ENCODE results near the gene RPL6.
"Not testable (repeated sequence)": the region's sequence is repeated elsewhere in the genome, so short reads cannot be mapped to it uniquely, and the experiment has no call there.

The RPL6 gene

DNA sequence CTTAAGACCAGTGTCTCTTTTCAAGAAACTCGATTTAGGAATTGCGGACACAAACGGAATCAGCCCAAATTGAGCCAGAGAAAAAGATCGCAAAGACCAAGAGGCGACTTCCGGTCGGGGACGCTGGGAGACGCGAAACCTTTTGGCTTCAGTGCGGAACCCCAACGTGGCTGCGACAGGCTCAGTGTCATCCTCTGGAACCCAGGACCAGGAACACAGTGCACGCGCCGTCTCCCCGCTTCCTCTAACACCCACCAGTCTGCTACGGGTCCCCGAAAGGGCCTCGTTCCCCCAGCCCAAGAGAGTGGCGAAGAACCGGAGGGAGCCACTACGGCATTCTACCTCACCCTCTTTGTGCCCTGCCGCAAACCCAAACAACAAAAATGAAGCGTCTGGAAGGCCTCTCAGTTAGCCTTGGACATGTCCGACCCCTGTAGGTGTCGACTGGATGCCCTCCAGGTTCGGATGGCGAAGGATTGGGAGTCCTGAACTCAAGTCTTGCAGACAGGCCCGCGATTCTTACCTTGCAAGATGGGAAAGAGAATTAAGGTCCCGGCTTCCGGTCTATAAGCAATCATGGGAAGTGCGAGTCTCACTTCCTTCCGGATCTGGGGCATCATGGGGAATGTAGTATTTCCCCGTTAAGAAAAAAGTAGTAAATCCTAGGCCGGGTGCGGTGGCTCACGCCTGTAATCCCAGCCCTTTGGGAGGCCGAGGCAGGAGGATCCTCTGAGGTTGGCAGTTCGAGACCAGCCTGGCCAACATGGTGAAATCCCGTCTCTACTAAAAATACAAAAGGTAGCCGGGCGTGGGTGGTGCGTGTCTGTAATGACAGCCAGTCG is at the start of gene RPL6:
RPL6 (minus strand) TSS at position 542 of the 842 bp plus-strand sequence. CDS start 949 bp downstream, outside the sequence.
- in situ Hi-C loops (cut with HindIII; ENCODE audit: low sequenced_read_pairs), result no loop called here

DNA sequence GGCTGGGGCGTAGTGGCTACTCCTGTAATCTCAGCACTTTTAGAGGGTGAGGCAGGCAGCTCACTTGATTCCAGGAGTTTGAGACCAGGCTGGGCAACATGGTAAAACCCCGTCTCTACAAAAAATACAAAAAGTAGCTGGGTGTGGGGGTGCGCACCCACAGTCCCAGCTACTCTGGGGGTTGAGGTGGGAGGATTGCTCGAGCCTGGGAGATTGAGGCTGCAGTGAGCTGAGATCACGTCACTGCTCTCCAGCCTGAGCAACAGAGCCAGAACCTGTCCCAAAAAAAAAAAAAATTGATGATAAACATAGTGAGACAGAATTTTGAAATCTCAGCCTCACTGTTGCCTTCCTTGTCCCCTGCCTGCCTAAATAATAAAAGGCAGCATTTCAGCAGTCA is 49.3 kb upstream of the RPL6 start:
- in situ Hi-C loops (cut with HindIII; ENCODE audit: low sequenced_read_pairs), result no loop called here

GRCh38 chr12:112458330-112458729 is 48.9 kb upstream of the RPL6 start:
- in situ Hi-C loops (cut with HindIII; ENCODE audit: low sequenced_read_pairs), result no loop called here

DNA sequence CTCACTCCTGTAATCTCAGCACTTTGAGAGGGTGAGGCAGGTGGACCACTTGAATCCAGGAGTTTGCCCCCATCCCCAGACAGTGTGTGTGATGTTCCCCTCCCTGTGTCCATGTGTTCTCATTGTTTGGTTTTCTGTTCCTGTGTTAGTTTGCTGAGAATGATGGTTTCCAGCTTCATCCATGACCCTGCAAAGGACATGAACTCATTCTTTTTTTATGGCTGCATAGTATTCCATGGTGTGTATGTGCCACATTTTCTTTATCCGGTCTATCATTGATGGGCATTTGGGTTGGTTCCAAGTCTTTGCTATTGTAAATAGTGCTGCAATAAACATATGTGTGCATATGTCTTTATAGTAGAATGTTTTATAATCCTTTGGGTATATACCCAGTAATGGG is 47.7 kb upstream of the RPL6 start:
- in situ Hi-C loops (cut with HindIII; ENCODE audit: low sequenced_read_pairs), result not testable (repeated sequence)

DNA sequence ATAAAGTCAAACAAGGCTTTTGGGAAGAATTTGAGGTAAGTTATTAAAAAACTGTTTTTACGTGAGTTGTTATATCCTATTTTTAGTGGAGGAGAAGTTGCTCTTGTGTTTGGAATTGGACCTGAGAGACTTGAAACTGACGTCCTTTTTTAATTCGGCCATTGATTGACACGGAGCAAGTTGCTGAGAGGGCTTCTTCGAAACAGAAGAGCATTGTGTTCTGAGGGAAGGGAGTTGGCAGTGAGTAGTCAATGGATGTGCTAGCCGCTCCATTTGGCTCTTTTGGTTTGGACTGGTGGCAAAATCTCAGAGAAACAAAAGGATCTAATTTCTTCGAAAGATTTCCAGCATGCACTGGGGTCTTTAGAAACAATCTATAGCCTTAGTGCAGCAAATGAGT is 46.6 kb upstream of the RPL6 start:
- in situ Hi-C loops (cut with HindIII; ENCODE audit: low sequenced_read_pairs), result no loop called here

DNA sequence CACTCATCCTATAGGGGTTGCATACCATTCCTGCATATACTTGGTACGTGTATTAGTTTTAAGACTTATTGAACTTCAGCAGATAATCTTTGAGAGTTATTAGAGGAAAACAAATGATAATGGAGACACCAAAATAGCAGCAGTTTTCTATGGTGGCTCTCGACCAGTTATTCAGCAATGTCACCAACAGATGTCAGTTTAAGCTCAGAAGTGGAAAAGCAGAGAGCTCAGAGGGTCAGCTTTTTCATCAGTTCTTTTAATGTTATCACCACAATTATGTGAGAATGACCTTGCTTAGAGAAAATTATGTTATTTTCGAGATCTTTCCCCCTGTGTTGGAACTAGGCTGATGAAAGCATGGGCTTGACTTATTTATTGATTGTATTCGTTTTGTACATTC is 41.3 kb upstream of the RPL6 start:
- in situ Hi-C loops (cut with HindIII; ENCODE audit: low sequenced_read_pairs), result no loop called here

- in situ Hi-C loops (cut with HindIII; ENCODE audit: low sequenced_read_pairs), result not testable (repeated sequence)
Observed at GRCh38 chr12:112448165-112448564, 38.8 kb upstream of the RPL6 start.

GRCh38 chr12:112447106-112447505 is 37.7 kb upstream of the RPL6 start:
- in situ Hi-C loops (cut with HindIII; ENCODE audit: low sequenced_read_pairs), result no loop called here

DNA sequence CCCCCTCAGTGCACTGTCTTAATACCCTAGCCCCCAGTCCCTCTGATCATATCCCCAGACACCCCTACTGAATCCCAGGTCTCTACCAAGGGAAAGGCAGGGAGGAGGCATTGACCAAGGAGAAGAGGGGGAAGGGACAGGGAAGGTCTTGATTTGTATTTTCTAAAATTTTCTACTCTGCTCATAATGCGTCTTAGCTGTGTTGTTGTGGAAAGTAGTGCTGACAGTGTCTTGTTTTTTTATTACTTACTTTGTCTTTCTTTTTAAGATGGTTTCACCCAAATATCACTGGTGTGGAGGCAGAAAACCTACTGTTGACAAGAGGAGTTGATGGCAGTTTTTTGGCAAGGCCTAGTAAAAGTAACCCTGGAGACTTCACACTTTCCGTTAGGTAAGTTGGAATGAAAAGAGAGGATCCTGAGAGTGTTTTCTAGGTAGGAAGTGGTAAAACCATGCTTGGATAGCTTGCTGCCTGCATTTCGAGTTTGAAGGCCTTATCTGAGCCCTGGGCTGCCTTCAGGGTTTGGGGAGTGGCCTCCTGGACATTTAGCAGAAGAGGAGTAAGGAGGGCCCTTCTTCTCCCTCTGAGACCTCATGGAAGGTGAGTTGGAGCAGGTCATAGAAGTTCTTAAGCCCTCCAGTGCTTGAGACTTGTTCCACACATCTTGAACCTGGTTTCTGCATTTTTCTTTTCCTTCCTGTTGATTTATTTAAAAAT is 36.8 kb upstream of the RPL6 start:
- in situ Hi-C loops (cut with HindIII; ENCODE audit: low sequenced_read_pairs), result no loop called here

DNA sequence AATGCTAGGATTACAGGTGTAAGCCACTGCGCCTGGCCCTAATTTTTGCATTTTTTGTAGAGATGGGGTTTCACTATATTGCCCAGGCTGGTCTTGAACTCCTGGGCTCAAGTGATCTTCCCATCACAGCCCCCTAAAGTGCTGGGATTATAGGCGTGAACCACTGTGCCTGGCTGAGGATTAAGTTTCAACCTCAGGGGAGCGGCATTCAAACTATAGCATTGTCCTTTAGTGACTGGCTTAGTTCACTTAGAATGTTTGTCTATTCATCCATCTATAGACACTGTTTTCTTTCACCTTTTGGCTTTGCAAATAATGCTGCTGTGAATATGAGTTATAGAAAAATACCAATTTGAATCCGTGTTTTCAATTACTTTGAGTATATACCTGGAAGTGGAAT is 34.5 kb upstream of the RPL6 start:
- in situ Hi-C loops (cut with HindIII; ENCODE audit: low sequenced_read_pairs), result no loop called here

DNA sequence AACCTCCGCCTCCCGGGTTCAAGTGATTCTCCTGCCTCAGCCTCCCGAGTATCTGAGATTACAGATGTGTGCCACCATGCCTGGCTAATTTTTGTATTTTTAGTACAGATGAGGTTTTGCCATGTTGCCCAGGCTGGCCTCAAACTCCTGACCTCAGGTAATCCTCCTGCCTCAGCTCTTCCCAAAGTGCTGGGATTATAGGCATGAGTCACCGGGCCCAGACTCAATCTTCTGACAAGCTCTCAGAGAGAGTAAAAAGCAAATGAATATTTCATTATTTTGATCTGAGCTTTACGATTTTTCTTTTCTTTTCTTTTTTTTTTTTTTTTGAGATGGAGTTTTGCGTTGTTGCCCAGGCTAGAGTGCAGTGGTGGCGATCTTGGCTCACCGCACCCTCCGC is 31.2 kb upstream of the RPL6 start:
- in situ Hi-C loops (cut with HindIII; ENCODE audit: low sequenced_read_pairs), result not testable (repeated sequence)

DNA sequence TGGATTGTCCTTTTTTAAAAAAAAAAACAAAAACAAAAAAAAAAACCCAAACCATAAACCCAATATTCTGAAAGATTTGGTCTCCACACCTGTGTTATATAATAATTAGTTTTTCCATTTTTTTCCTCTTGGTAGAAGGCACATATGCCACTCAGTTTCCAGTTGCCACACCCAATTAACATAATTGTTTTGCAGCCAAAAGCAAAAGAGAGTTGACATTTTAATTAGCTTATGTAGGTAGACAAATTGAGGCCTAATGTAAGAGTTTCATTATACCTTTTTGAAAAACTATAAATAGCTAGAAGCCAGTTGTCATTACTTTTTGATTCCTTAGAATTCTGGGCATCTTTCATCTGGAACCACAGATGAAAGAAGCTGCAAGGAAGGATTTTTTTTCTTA is 30.4 kb upstream of the RPL6 start:
- in situ Hi-C loops (cut with HindIII; ENCODE audit: low sequenced_read_pairs), result no loop called here

DNA sequence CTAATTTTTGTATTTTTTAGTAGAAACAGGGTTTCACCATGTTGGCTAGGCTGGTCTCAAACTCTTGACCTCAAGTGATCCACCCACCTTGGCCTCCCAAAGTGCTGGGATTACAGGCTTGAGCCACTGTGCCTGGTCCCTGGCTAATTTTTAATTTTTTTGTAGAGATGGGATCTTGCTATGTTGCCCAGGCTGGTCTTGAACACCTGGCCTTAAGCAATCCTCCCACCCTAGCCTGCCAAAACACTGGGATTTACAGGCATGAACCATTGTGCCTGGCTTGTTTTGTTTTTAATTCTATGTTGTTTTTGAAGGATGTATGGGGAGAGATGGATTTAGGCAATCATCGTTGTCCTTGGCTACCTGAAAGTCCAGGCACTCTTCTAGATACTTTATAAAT is 29.2 kb upstream of the RPL6 start:
- in situ Hi-C loops (cut with HindIII; ENCODE audit: low sequenced_read_pairs), result not testable (repeated sequence)

GRCh38 chr12:112433551-112433950 is 24.1 kb upstream of the RPL6 start:
- in situ Hi-C loops (cut with HindIII; ENCODE audit: low sequenced_read_pairs), result no loop called here

- in situ Hi-C loops (cut with HindIII; ENCODE audit: low sequenced_read_pairs), result no loop called here
Observed at GRCh38 chr12:112431965-112432364, 22.6 kb upstream of the RPL6 start.

GRCh38 chr12:112430929-112431328 is 21.5 kb upstream of the RPL6 start:
- in situ Hi-C loops (cut with HindIII; ENCODE audit: low sequenced_read_pairs), result no loop called here

DNA sequence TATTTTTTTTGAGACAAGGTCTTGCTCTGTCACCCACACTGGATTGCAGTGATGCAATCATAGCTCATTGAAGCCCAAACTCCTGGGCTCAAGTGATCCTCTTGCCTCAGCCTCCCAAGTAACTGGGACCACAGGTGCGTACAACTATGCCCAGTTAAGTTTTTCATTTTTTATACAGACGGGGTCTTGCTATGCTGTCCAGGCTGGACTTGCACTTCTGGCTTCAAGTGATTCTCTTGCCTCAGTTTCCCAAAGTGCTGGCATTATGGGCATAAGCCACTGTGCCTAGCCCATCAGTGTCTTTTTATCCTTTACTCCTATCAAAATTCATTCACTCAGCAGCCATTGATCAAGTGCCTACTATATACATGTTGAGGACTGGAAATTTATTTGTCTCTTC is 18.4 kb upstream of the RPL6 start:
- in situ Hi-C loops (cut with HindIII; ENCODE audit: low sequenced_read_pairs), result no loop called here

GRCh38 chr12:112425582-112426382 is 16.4 kb upstream of the RPL6 start:
- in situ Hi-C loops (cut with HindIII; ENCODE audit: low sequenced_read_pairs), result no loop called here

GRCh38 chr12:112424126-112424525 is 14.7 kb upstream of the RPL6 start:
- in situ Hi-C loops (cut with HindIII; ENCODE audit: low sequenced_read_pairs), result no loop called here

- in situ Hi-C loops (cut with HindIII; ENCODE audit: low sequenced_read_pairs), result no loop called here
Observed at GRCh38 chr12:112422531-112422930, 13.1 kb upstream of the RPL6 start.

GRCh38 chr12:112421363-112421762 is 12.0 kb upstream of the RPL6 start:
- in situ Hi-C loops (cut with HindIII; ENCODE audit: low sequenced_read_pairs), result no loop called here

All from endothelial cell of hepatic sinusoid (primary cell).